Smooth muscle cell (in vitro differentiated cells): Measurements from ENCODE around the gene C12orf56. TPM values are rescaled to one million over a fixed set of nuclear protein-coding genes. Genes with fewer than 3 reads are reported as not detected.
A peak's percentile ranks its signal among the peaks of the same experiment; 100 is the strongest.

Experiments
- DNase-seq: peaks from one replicate; lab custom pipeline; 2025; ENCODE audit not compliant: unreplicated experiment; lab: John Stamatoyannopoulos, UW
- H2AFZ ChIP-seq: fragments of 200-600 bp; sonication (generic); 2 replicates; pipeline ENCODE4 v1.6.0; 2016; ENCODE audit warnings: antibody characterized with exemption, low read depth, mild to moderate bottlenecking
- H3F3A ChIP-seq: fragments of 200-600 bp; sonication (generic); 2 replicates; pipeline ENCODE4 v1.6.0; 2017; ENCODE audit warnings: antibody characterized with exemption, low read depth
- H3K27ac ChIP-seq: fragments of 200-600 bp; sonication (generic); 2 replicates; pipeline ENCODE4 v1.5.1; 2016; ENCODE audit warnings: low read depth, mild to moderate bottlenecking
- H3K27me3 ChIP-seq: fragments of 200-600 bp; sonication (generic); 2 replicates; pipeline ENCODE4 v1.6.1; 2016; ENCODE audit warnings: low read depth, mild to moderate bottlenecking
- H3K36me3 ChIP-seq: fragments of 200-600 bp; sonication (generic); 2 replicates; pipeline ENCODE4 v1.5.1; 2016; ENCODE audit warnings: low read depth
- H3K4me1 ChIP-seq: fragments of 200-600 bp; sonication (generic); 2 replicates; pipeline ENCODE4 v1.5.1; 2016; ENCODE audit warnings: low read depth
- H3K4me2 ChIP-seq: fragments of 200-600 bp; sonication (generic); 2 replicates; pipeline ENCODE4 v1.6.0; 2016; ENCODE audit warnings: mild to moderate bottlenecking
- H3K4me3 ChIP-seq: fragments of 200-600 bp; sonication (generic); 2 replicates; pipeline ENCODE4 v1.5.1; 2016; ENCODE audit warnings: mild to moderate bottlenecking
- H3K79me2 ChIP-seq: fragments of 200-600 bp; sonication (generic); 2 replicates; pipeline ENCODE4 v1.6.0; 2016; ENCODE audit warnings: low read depth, mild to moderate bottlenecking
- H3K9ac ChIP-seq: fragments of 200-600 bp; sonication (generic); 2 replicates; pipeline ENCODE4 v1.6.0; 2016; ENCODE audit warnings: low read depth
- H3K9me3 ChIP-seq: fragments of 200-600 bp; sonication (generic); replicated peaks from 2 replicates; pipeline ENCODE4 v1.5.1; 2016; ENCODE audit warnings: low read depth
- H4K20me1 ChIP-seq: fragments of 200-600 bp; sonication (generic); 2 replicates; pipeline ENCODE4 v1.6.0; 2016; ENCODE audit warnings: low read depth
- CTCF ChIP-seq: fragments of 200-600 bp; sonication (generic); IDR thresholded peaks from 2 replicates; pipeline ENCODE4 v1.5.1; 2017; ENCODE audit warnings: borderline replicate concordance, mild to moderate bottlenecking, antibody characterized with exemption; ENCODE audit not compliant: insufficient read depth, poor library complexity, severe bottlenecking
- WGBS: methylation state at CpG from one replicate; pipeline ENCODE4 v1.1.7; 2016; ENCODE audit warnings: low lambda C conversion rate; 5-methylcytosine and 5-hydroxymethylcytosine counted together
- polyA plus RNA-seq: library from polyadenylated mRNA; unstranded; fragments of >200 nt; fragmentation: Nextera tagmentation; extraction: Ambion mirVana; gene quantifications from 2 replicates; pipeline ENCODE4 v1.2.1, GENCODE V29; 2016
- total RNA-seq: library from RNA; depleted of rRNA; stranded (reverse); fragments of >200 nt; gene quantifications from 2 replicates; pipeline ENCODE4 v1.2.3, GENCODE V29; 2014

The C12orf56 gene
- total and polyA plus RNA-seq, 2 experiments from 2014 or later = 0.67 to 1.1 TPM

- peaks cover 78% of the 10 kb centered on the region for H3K36me3 ChIP-seq
- no peak overlapping the region for H3K4me2 ChIP-seq
- H4K20me1 ChIP-seq = peaks cover 24% of the 10 kb centered on the region
- H3K27ac ChIP-seq = peak overlapping the region; percentile 47
- no peak overlapping the region for H2AFZ ChIP-seq
- DNase-seq = no peak
- H3K27me3 ChIP-seq = no peaks in the 10 kb centered on the region
- H3K9ac ChIP-seq = no peak overlapping the region
- TF ChIP-seq CTCF = no peak
- no peaks in the 10 kb centered on the region for H3K4me1 ChIP-seq
- no peaks in the 10 kb centered on the region for H3K9me3 ChIP-seq
- WGBS = 80% methylated on average over 2 of the region's 2 CpGs
- no peak overlapping the region for H3K4me3 ChIP-seq
- no peaks in the 10 kb centered on the region for H3F3A ChIP-seq
- peaks cover 13% of the 10 kb centered on the region for H3K79me2 ChIP-seq
Measured at GRCh38 chr12:64430886-64431285, 40.3 kb upstream of the C12orf56 start.

GRCh38 chr12:64428956-64429355, 38.4 kb upstream of the C12orf56 start:
- no peak for TF ChIP-seq CTCF
- peaks cover 77% of the 10 kb centered on the region for H3K36me3 ChIP-seq
- 98% methylated on average over 4 of the region's 4 CpGs for WGBS

GRCh38 chr12:64427988-64428387, 37.4 kb upstream of the C12orf56 start:
- no peak overlapping the region for H3K27ac ChIP-seq
- no peak overlapping the region for H3K4me2 ChIP-seq
- H4K20me1 ChIP-seq = peaks cover 22% of the 10 kb centered on the region
- H3K4me1 ChIP-seq = no peaks in the 10 kb centered on the region
- H3K27me3 ChIP-seq = no peaks in the 10 kb centered on the region
- H3K9ac ChIP-seq = no peak overlapping the region
- H2AFZ ChIP-seq = no peak overlapping the region
- peaks cover 69% of the 10 kb centered on the region for H3K36me3 ChIP-seq
- peaks cover 9% of the 10 kb centered on the region for H3K79me2 ChIP-seq
- 76% methylated on average over 1 of the region's 1 CpG for WGBS
- no peak overlapping the region for H3K4me3 ChIP-seq
- TF ChIP-seq CTCF = no peak
- H3K9me3 ChIP-seq = no peaks in the 10 kb centered on the region
- no peaks in the 10 kb centered on the region for H3F3A ChIP-seq
- no peak for DNase-seq

More at GRCh38 chr12:64428956-64429355, 38.4 kb upstream of the C12orf56 start:
- H3K27ac ChIP-seq = no peak overlapping the region
- no peak overlapping the region for H3K4me2 ChIP-seq
- H3K9ac ChIP-seq = no peak overlapping the region
- H2AFZ ChIP-seq = no peak overlapping the region
- H3F3A ChIP-seq = no peaks in the 10 kb centered on the region
- peaks cover 28% of the 10 kb centered on the region for H4K20me1 ChIP-seq
- no peaks in the 10 kb centered on the region for H3K27me3 ChIP-seq
- no peak for DNase-seq
- H3K79me2 ChIP-seq = peaks cover 10% of the 10 kb centered on the region
- H3K9me3 ChIP-seq = no peaks in the 10 kb centered on the region
- no peak overlapping the region for H3K4me3 ChIP-seq
- no peaks in the 10 kb centered on the region for H3K4me1 ChIP-seq

- no peak for DNase-seq
- Histone ChIP-seq H3K27me3 (no peaks in the 10 kb centered on the region), H2AFZ (no peak overlapping the region), H4K20me1 (peaks cover 30% of the 10 kb centered on the region), H3K4me2 (no peak overlapping the region), H3K36me3 (peaks cover 75% of the 10 kb centered on the region), H3K4me3 (no peak overlapping the region), H3F3A (no peaks in the 10 kb centered on the region), H3K9ac (no peak overlapping the region), H3K27ac (no peak overlapping the region), H3K79me2 (peaks cover 26% of the 10 kb centered on the region), H3K4me1 (no peaks in the 10 kb centered on the region), H3K9me3 (no peaks in the 10 kb centered on the region)
- no peak for TF ChIP-seq CTCF
- 98% methylated on average over 3 of the region's 3 CpGs for WGBS
Measured at GRCh38 chr12:64419696-64420095, 29.1 kb upstream of the C12orf56 start.
